HCT116 (cell line): Measurements from ENCODE around the gene GTF2H4. TPM values are rescaled to one million over a fixed set of nuclear protein-coding genes. Genes with fewer than 3 reads are reported as not detected.
"Not testable (repeated sequence)": the region's sequence is repeated elsewhere in the genome, so short reads cannot be mapped to it uniquely, and the experiment has no call there.

ENCODE experiments used
- ATAC-seq: fragments of 200-7000 bp; cut with Tn5 transposase; 2 replicates; pipeline ENCODE4 v1.9.1; 2020; ENCODE audit warnings: mild to moderate bottlenecking, moderate library complexity
- Bru-seq: library from RNA; stranded (reverse); fragments of 400-500 nt; gene quantifications from one replicate; lab custom pipeline; 2021; lab: Mats Ljungman, UMichigan
- BruChase-seq, 2 experiments: library from RNA; stranded (reverse); fragments of 400-500 nt; gene quantifications; one replicate each; lab custom pipeline; 2021; lab: Mats Ljungman, UMichigan
- BruUV-seq: library from RNA; stranded (reverse); fragments of 400-500 nt; replicated peaks from 2 replicates; lab custom pipeline; 2021; lab: Mats Ljungman, UMichigan
- CTCF ChIA-PET: fragments of 300-600 bp; sonication (Branson Sonifier 250); formaldehyde crosslinking; loops from one replicate; lab custom pipeline; 2021; ENCODE audit warnings: antibody characterized with exemption; lab: Charles Lee
- POLR2A ChIA-PET: fragments of 300-600, 350-600 bp; sonication (Branson Sonifier 250); formaldehyde crosslinking; loops from one replicate; lab custom pipeline; 2021; ENCODE audit warnings: antibody characterized with exemption; lab: Charles Lee
- RAD21 ChIA-PET, 2 experiments: fragments of 300-600 bp; sonication (Branson Sonifier 250); formaldehyde crosslinking; loops; one replicate each; lab custom pipeline; 2023; ENCODE audit warnings: low total read pairs in 2 of 2; ENCODE audit not compliant: uncharacterized antibody in 2 of 2, unreplicated experiment in 2 of 2, low non-redundant PET in 1 of 2; lab: Charles Lee
- DNase-seq: peaks from one replicate; pipeline ENCODE4 v3.0.0-alpha.2; 2010; ENCODE audit warnings: low read depth, low spot score
- H2AFZ ChIP-seq: fragments of 200-600 bp; shearing (Covaris generic), sonication (generic); 2 replicates; pipeline ENCODE4 v1.6.1; 2017; ENCODE audit warnings: low read depth, mixed run types, mixed read lengths, antibody characterized with exemption, low read length; ENCODE audit not compliant: poor library complexity, severe bottlenecking
- H3K27ac ChIP-seq: 2 replicates; pipeline ENCODE4 v1.5.1; 2012; ENCODE audit warnings: low read depth, low read length
- H3K27me3 ChIP-seq: fragments of 200-600 bp; sonication (generic); 2 replicates; pipeline ENCODE4 v1.6.1; 2016; ENCODE audit warnings: mixed run types, low read length, mixed read lengths; ENCODE audit not compliant: insufficient read depth
- H3K36me3 ChIP-seq, 2 experiments: fragments of 200-500 bp in 1 of 2; fragments of 200-600 bp in 1 of 2; sonication (Bioruptor generic) in 1 of 2; sonication (generic) in 1 of 2; 2 replicates each; pipeline versions ENCODE4 v1.5.1 to v1.6.1; 2014 to 2016; ENCODE audit warnings: low read length in 2 of 2, inconsistent platforms in 1 of 2, mixed read lengths in 1 of 2, mixed run types in 1 of 2; ENCODE audit not compliant: insufficient read depth in 2 of 2, control insufficient read depth in 1 of 2
- H3K4me1 ChIP-seq, 2 experiments: fragments of 200-600 bp in 1 of 2; sonication (generic) in 1 of 2; 2 replicates each; pipeline versions ENCODE4 v1.5.1 to v1.6.1; 2012 to 2017; ENCODE audit warnings: low read length in 2 of 2, inconsistent platforms in 1 of 2, mild to moderate bottlenecking in 1 of 2, mixed read lengths in 1 of 2, mixed run types in 1 of 2, moderate library complexity in 1 of 2; ENCODE audit not compliant: insufficient read depth in 2 of 2, control insufficient read depth in 1 of 2
- H3K4me2 ChIP-seq: fragments of 200-600 bp; sonication (generic); 2 replicates; pipeline ENCODE4 v1.6.1; 2017; ENCODE audit warnings: mixed run types, low read length, mixed read lengths
- H3K4me3 ChIP-seq, 2 experiments: fragments of 200-600 bp in 1 of 2; sonication (generic) in 1 of 2; replicated peaks in 1 of 2; 2 replicates each; pipeline ENCODE4 v1.5.1; 2011 to 2016; ENCODE audit warnings: low read length in 2 of 2, control low read depth in 1 of 2, low read depth in 1 of 2, mild to moderate bottlenecking in 1 of 2, mixed read lengths in 1 of 2, mixed run types in 1 of 2
- H3K79me2 ChIP-seq: fragments of 200-600 bp; sonication (generic); 2 replicates; pipeline ENCODE4 v1.6.1; 2017; ENCODE audit warnings: mild to moderate bottlenecking, mixed run types, low read length, moderate library complexity, mixed read lengths; ENCODE audit not compliant: insufficient read depth
- H3K9ac ChIP-seq: fragments of 200-600 bp; sonication (generic); 2 replicates; pipeline ENCODE4 v1.6.1; 2016; ENCODE audit warnings: low read length, mixed read lengths
- H3K9me2 ChIP-seq: fragments of 200-600 bp; sonication (generic), shearing (Covaris generic); 2 replicates; pipeline ENCODE4 v1.6.1; 2017; ENCODE audit warnings: mixed run types, mild to moderate bottlenecking, moderate library complexity; ENCODE audit not compliant: insufficient read depth
- H3K9me3 ChIP-seq, 2 experiments: fragments of 200-500 bp in 1 of 2; fragments of 200-600 bp in 1 of 2; sonication (Bioruptor generic) in 1 of 2; sonication (generic) in 1 of 2; 2 replicates each; pipeline ENCODE4 v1.6.1; 2014 to 2017; ENCODE audit warnings: low read length in 2 of 2, mixed read lengths in 2 of 2, inconsistent platforms in 1 of 2, low read depth in 1 of 2, mild to moderate bottlenecking in 1 of 2, mixed run types in 1 of 2, moderate library complexity in 1 of 2; ENCODE audit not compliant: control insufficient read depth in 1 of 2, insufficient read depth in 1 of 2
- H4K20me1 ChIP-seq: fragments of 200-600 bp; sonication (generic), shearing (Covaris generic); 2 replicates; pipeline ENCODE4 v1.6.1; 2017; ENCODE audit warnings: mixed run types, mild to moderate bottlenecking, moderate library complexity; ENCODE audit not compliant: insufficient read depth
- POLR2AphosphoS5 ChIP-seq: IDR thresholded peaks from 2 replicates; pipeline ENCODE4 v1.6.1; 2011; ENCODE audit warnings: mild to moderate bottlenecking, low read depth, low read length, moderate library complexity
- REST ChIP-seq: IDR thresholded peaks from 2 replicates; pipeline ENCODE4 v1.6.1; 2012; ENCODE audit warnings: low read depth
- TCF7L2 ChIP-seq: IDR thresholded peaks from 2 replicates; pipeline ENCODE4 v1.7.0; 2011; ENCODE audit warnings: borderline replicate concordance, inconsistent platforms; ENCODE audit not compliant: insufficient read depth, insufficient read length; ENCODE audit errors: extremely low read depth
- YY1 ChIP-seq: IDR thresholded peaks from 2 replicates; pipeline ENCODE4 v1.6.1; 2011; ENCODE audit warnings: low read length, low read depth, moderate library complexity, mild to moderate bottlenecking; ENCODE audit not compliant: insufficient replicate concordance; ENCODE audit errors: extremely low read depth
- ZFX ChIP-seq: fragments of 450-650 bp; IDR thresholded peaks from 2 replicates; pipeline ENCODE4 v1.6.1; 2017
- intact Hi-C: fragments of 100-400 bp; cut with micrococcal nuclease; formaldehyde crosslinking; loops from 2 replicates; pipeline ENCODE4 v1.10.0; 2022
- long read RNA-seq: library from polyadenylated mRNA; unstranded; transcript quantifications from one replicate; pipeline ENCODE4 v2.0.0, GENCODE V29; 2021; ENCODE audit not compliant: unreplicated experiment
- polyA plus RNA-seq: library from polyadenylated mRNA; unstranded; fragments of >200 nt; gene quantifications from 2 replicates; pipeline ENCODE4 v1.2.1, GENCODE V29; 2012; ENCODE audit warnings: missing spikeins
- total RNA-seq: library from RNA; stranded (reverse); gene quantifications from one replicate; pipeline ENCODE4 v1.2.1, GENCODE V29; 2021; ENCODE audit not compliant: unreplicated experiment

Gene GTF2H4
- total RNA-seq: 59.7 TPM
- 27.3 and 35.0 TPM in 2 replicates for polyA plus RNA-seq
- Bru-seq, nascent RNA: percentile 76 among the genes with signal in this experiment
- BruChase-seq, experiment 1, labeled RNA remaining after a 6-hour chase: percentile 94 among the genes with signal in this experiment
- BruChase-seq, experiment 2, labeled RNA remaining after a 2-hour chase: percentile 91 among the genes with signal in this experiment
- long read RNA-seq, partial matches to known transcripts: 2 of 8 reads
- long read RNA-seq, other reads (novel, unspliced or antisense): 2 of 8 reads

GRCh38 chr6:30907758-30908591, at the start of gene GTF2H4:
Gene GTF2H4 (plus strand): TSS chr6:30908207.
- Histone ChIP-seq H3K9ac (peak within 1 kb of the TSS; percentile 93), H3K4me1 (peaks cover 8 to 16% of the 10 kb centered on the region in 2 experiments; a peak in 3 of 4 replicates), H3K27ac (peak within 1 kb of the TSS; percentile 58), H3K79me2 (peaks cover 15% of the 10 kb centered on the region), H2AFZ (no peak within 1 kb of the TSS), H3K36me3 (peaks cover 15 to 30% of the 10 kb centered on the region in 2 experiments; a peak in 3 of 4 replicates), H3K9me2 (no peaks in the 10 kb centered on the region), H3K4me3 (peak within 1 kb of the TSS; percentile 99), H3K4me2 (peak within 1 kb of the TSS; percentile 94), H3K27me3 (no peaks in the 10 kb centered on the region), H3K9me3 (no peaks in the 10 kb centered on the region), H4K20me1 (no peaks in the 10 kb centered on the region)
- peak; percentile 85 for TF ChIP-seq TCF7L2
- no peak for TF ChIP-seq REST
- TF ChIP-seq POLR2AphosphoS5: peak; percentile 51
- TF ChIP-seq YY1: peak; percentile 5
- TF ChIP-seq ZFX: no peak
- POLR2A ChIA-PET: interaction anchor here (0.7 to 1.6 kb wide), 7 partner anchors 11 to 172 kb away, joined by 3 to 6 read pairs (median 3); no protein-coding TSS in a partner anchor
- DNase-seq: peak; percentile 99
- peak; percentile 96 for ATAC-seq
- intact Hi-C loops: loop anchor here (2.0 kb wide), 1 partner anchor 23 kb away; the partner anchor contains the start of gene DDR1
- CTCF ChIA-PET: interaction anchor here (1.0 to 2.7 kb wide), 4 partner anchors 10 to 179 kb away, joined by 3 to 10 read pairs (median 4); no protein-coding TSS in a partner anchor
- BruUV-seq: no TSS peak
- RAD21 ChIA-PET: interaction anchor here in 1 of 2 experiments (0.8 to 1.0 kb wide), 2 partner anchors 24 to 207 kb away, joined by 3 to 9 read pairs; partner anchors contain the start of gene DDR1

DNA sequence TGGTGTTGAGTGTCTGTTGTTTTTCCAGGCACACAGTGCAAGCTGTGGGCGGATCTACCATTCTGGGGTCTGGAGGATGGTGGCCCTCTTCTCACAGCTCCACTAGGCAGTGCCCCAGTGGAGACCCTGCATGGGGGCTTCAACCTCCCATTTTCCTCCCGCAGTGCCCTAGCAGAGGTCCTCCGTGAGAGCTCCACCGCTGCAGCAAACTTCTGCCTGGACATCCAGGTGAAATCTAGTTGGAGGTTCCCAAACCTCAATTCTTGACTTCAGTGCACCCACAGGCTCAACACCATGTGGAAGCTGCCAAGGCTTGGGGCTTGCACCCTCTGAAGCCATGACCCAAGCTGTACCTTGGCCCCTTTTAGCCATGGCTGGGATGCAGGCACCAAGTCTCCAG, 48.3 kb upstream of the GTF2H4 start:
- BruUV-seq, H3K9me2 ChIP-seq, POLR2A ChIA-PET: not testable (repeated sequence)

More for the DNA sequence above, 48.3 kb upstream of the GTF2H4 start:
- intact Hi-C loops, H3K4me2 ChIP-seq, DNase-seq, RAD21 ChIA-PET, H4K20me1 ChIP-seq, H3K79me2 ChIP-seq, H3K9me3 ChIP-seq, H3K27ac ChIP-seq, H3K27me3 ChIP-seq, ATAC-seq, H3K9ac ChIP-seq, H3K4me3 ChIP-seq, H3K4me1 ChIP-seq, H3K36me3 ChIP-seq, CTCF ChIA-PET, H2AFZ ChIP-seq: not testable (repeated sequence)
